AG04450 (cell line): ENCODE data around the gene COPZ1. TPM values are rescaled to one million over a fixed set of nuclear protein-coding genes. Genes with fewer than 3 reads are reported as not detected.

ENCODE experiments used
- CTCF ChIA-PET: fragments of 300-600, 350-600 bp; formaldehyde crosslinking; extraction: SDS; loops from one replicate; lab custom pipeline; 2022; ENCODE audit warnings: antibody characterized with exemption, inconsistent platforms; lab: Charles Lee
- POLR2A ChIA-PET: fragments of 350-600 bp; formaldehyde crosslinking; extraction: SDS; loops from one replicate; lab custom pipeline; 2021; ENCODE audit warnings: antibody characterized with exemption, inconsistent platforms; lab: Yijun Ruan, JAX
- DNase-seq: peaks from one replicate; pipeline ENCODE4 v3.0.0-alpha.2; 2011; ENCODE audit warnings: low read depth, low spot score
- H3K27ac ChIP-seq: one replicate; pipeline ENCODE4 v1.5.1; 2012; ENCODE audit warnings: low read depth, low read length, control low read depth
- H3K27me3 ChIP-seq: one replicate; pipeline ENCODE4 v1.6.0; 2012; ENCODE audit warnings: low read length; ENCODE audit not compliant: control insufficient read depth, insufficient read depth
- H3K4me3 ChIP-seq: 2 replicates; pipeline ENCODE4 v1.5.1; 2011; ENCODE audit warnings: mild to moderate bottlenecking, low read depth, low read length, control low read depth
- H3K9me3 ChIP-seq: 2 replicates; pipeline ENCODE4 v1.5.1; 2012; ENCODE audit warnings: low read length; ENCODE audit not compliant: control insufficient read depth, insufficient read depth
- CTCF ChIP-seq: IDR thresholded peaks from 2 replicates; pipeline ENCODE4 v1.5.1; 2011; ENCODE audit warnings: low read depth, low read length, control low read depth, inconsistent platforms
- polyA plus RNA-seq: library from polyadenylated mRNA; depleted of rRNA; stranded (reverse); fragments of >200 nt; gene quantifications from 2 replicates; pipeline ENCODE4 v1.2.3, GENCODE V29; 2011

Gene COPZ1
- polyA plus RNA-seq, 1 experiment, result 404 TPM

GRCh38 chr12:54300732-54301427 is 24.1 kb upstream of the COPZ1 start, which contains the start of gene NFE2:
Gene NFE2, minus strand, starts transcription at chr12:54301015. Its CDS starts 5,767 bp downstream, at chr12:54295248.
- H3K27ac ChIP-seq, result no peak within 1 kb of the TSS
- no peaks in the 10 kb centered on the region; the same call in 1 of the 2 replicates for H3K9me3 ChIP-seq
- H3K27me3 ChIP-seq, result peaks cover 36% of the 10 kb centered on the region
- H3K4me3 ChIP-seq, result peak within 1 kb of the TSS; percentile 54
- peak; percentile 51 for DNase-seq
- TF ChIP-seq CTCF, result peak; percentile 19
- POLR2A ChIA-PET, result interaction anchor here (0.7 to 1.8 kb wide), 5 partner anchors 10 to 41 kb away, joined by 3 to 9 read pairs (median 4); partner anchors contain the start of gene HNRNPA1
- CTCF ChIA-PET, result interaction anchor here (0.6 to 4.2 kb wide), 7 partner anchors 23 to 99 kb away, joined by 3 to 29 read pairs (median 3); partner anchors contain the start of gene COPZ1

- Histone ChIP-seq H3K27me3 (peaks cover 34% of the 10 kb centered on the region), H3K9me3 (no peaks in the 10 kb centered on the region; the same call in 1 of the 2 replicates), H3K4me3 (no peak overlapping the region), H3K27ac (no peak overlapping the region)
- POLR2A ChIA-PET, result interaction anchor here (0.6 to 1.8 kb wide), 7 partner anchors 9 to 40 kb away, joined by 3 to 9 read pairs (median 4); partner anchors contain the start of gene HNRNPA1
- DNase-seq, result no peak
- CTCF ChIA-PET, result interaction anchor here (0.6 to 4.2 kb wide), 13 partner anchors 8 to 597 kb away, joined by 3 to 29 read pairs (median 4); partner anchors contain the start of gene COPZ1
- no peak for TF ChIP-seq CTCF
Measured at GRCh38 chr12:54301428-54302048, 23.4 kb upstream of the COPZ1 start.

GRCh38 chr12:54303640-54304039 is 21.3 kb upstream of the COPZ1 start:
- POLR2A ChIA-PET, result interaction anchor here (1.1 kb wide), 1 partner anchor 23 kb away, joined by 3 read pairs; the partner anchor contains the start of genes CBX5 and HNRNPA1

GRCh38 chr12:54304187-54304810 is 20.6 kb upstream of the COPZ1 start:
- H3K27ac ChIP-seq, result no peak overlapping the region
- CTCF ChIA-PET, result interaction anchor here (0.5 kb wide), 1 partner anchor 21 kb away, joined by 5 read pairs; the partner anchor contains the start of gene COPZ1
- no peak for TF ChIP-seq CTCF
- POLR2A ChIA-PET, result interaction anchor here (1.1 kb wide), 1 partner anchor 24 kb away, joined by 3 read pairs; the partner anchor contains the start of genes CBX5 and HNRNPA1
- DNase-seq, result no peak
- H3K4me3 ChIP-seq, result no peak overlapping the region
- H3K27me3 ChIP-seq, result peaks cover 30% of the 10 kb centered on the region
- no peaks in the 10 kb centered on the region; the same call in 1 of the 2 replicates for H3K9me3 ChIP-seq

More at GRCh38 chr12:54303640-54304039, 21.3 kb upstream of the COPZ1 start:
- H3K27me3 ChIP-seq, result peaks cover 34% of the 10 kb centered on the region
- no peak for TF ChIP-seq CTCF
- H3K27ac ChIP-seq, result no peak overlapping the region
- H3K4me3 ChIP-seq, result no peak overlapping the region
- CTCF ChIA-PET, result no interaction called here
- no peak for DNase-seq
- no peaks in the 10 kb centered on the region; the same call in 1 of the 2 replicates for H3K9me3 ChIP-seq
